B cell (primary cell): ENCODE measurements around the gene AGT. TPM values are rescaled to one million over a fixed set of nuclear protein-coding genes. Genes with fewer than 3 reads are reported as not detected.

Experiments
- ATAC-seq: fragments of 200-7000 bp; cut with Tn5 transposase; one replicate; pipeline ENCODE4 v1.10.0; 2021; ENCODE audit warnings: low read depth, mild to moderate bottlenecking, moderate number of reproducible peaks, moderate library complexity
- CTCF ChIA-PET: fragments of 350-600 bp; sonication (Branson Sonifier 250); formaldehyde crosslinking; loops from one replicate; lab custom pipeline; 2021; ENCODE audit warnings: antibody characterized with exemption, inconsistent platforms; lab: Charles Lee
- POLR2A ChIA-PET: fragments of 350-600 bp; sonication (Branson Sonifier 250); formaldehyde crosslinking; loops from one replicate; lab custom pipeline; 2021; ENCODE audit warnings: antibody characterized with exemption; lab: Charles Lee
- DNase-seq: peaks from one replicate; pipeline ENCODE4 v3.0.0; 2013
- H2AFZ ChIP-seq: 2 replicates; pipeline ENCODE4 v1.6.1; 2012; ENCODE audit warnings: mild to moderate bottlenecking, low read depth, low read length; ENCODE audit not compliant: insufficient read depth, poor library complexity, severe bottlenecking
- H3K27ac ChIP-seq, 2 donors: 1 replicate in 1 of 2; 2 replicates in 1 of 2; pipeline ENCODE4 v1.5.1; 2012 to 2013; ENCODE audit warnings: low read length in 2 of 2, mild to moderate bottlenecking in 2 of 2, moderate library complexity in 1 of 2
- H3K27me3 ChIP-seq, 4 experiments: fragments of 200-600 bp in 1 of 4; sonication (generic) in 1 of 4; replicated peaks in 1 of 4; 1 replicate in 2 of 4; 2 replicates in 2 of 4; pipeline versions ENCODE4 v1.6.1 to v1.7.0; 2013 to 2016; ENCODE audit warnings: low read length in 3 of 4, mild to moderate bottlenecking in 2 of 4, mixed read lengths in 1 of 4, moderate library complexity in 1 of 4; ENCODE audit not compliant: insufficient read depth in 4 of 4, control insufficient read depth in 3 of 4; ENCODE audit errors: control extremely low read depth in 1 of 4
- H3K36me3 ChIP-seq, 2 experiments: replicated peaks in 1 of 2; 1 replicate in 1 of 2; 2 replicates in 1 of 2; pipeline versions ENCODE4 v1.6.1 to v1.7.1; 2013; ENCODE audit warnings: low read length in 1 of 2; ENCODE audit not compliant: insufficient read depth in 2 of 2, control insufficient read depth in 1 of 2; ENCODE audit errors: control extremely low read depth in 1 of 2, extremely low read depth in 1 of 2
- H3K4me1 ChIP-seq, 2 donors: fragments of 200-600 bp in 1 of 2; sonication (generic) in 1 of 2; 1 replicate in 1 of 2; 2 replicates in 1 of 2; pipeline versions ENCODE4 v1.5.1 to v1.6.1; 2013 to 2017; ENCODE audit warnings: low read length in 2 of 2; ENCODE audit not compliant: control insufficient read depth in 2 of 2, insufficient read depth in 2 of 2
- H3K4me2 ChIP-seq: replicated peaks from 2 replicates; pipeline ENCODE3; 2012; ENCODE audit warnings: mild to moderate bottlenecking, low read depth, low read length; ENCODE audit not compliant: poor library complexity, severe bottlenecking
- H3K4me3 ChIP-seq, 5 experiments: fragments of 200-600 bp in 1 of 5; sonication (generic) in 1 of 5; 1 replicate in 3 of 5; 2 replicates in 2 of 5; pipeline versions ENCODE4 v1.5.1 to v1.7.0; 2011 to 2016; ENCODE audit warnings: low read length in 4 of 5, mild to moderate bottlenecking in 4 of 5, low read depth in 2 of 5, control low read depth in 1 of 5, moderate library complexity in 1 of 5; ENCODE audit not compliant: insufficient read depth in 1 of 5; ENCODE audit errors: control extremely low read depth in 1 of 5, extremely low read depth in 1 of 5
- H3K79me2 ChIP-seq: fragments of 200-600 bp; sonication (generic); one replicate; pipeline ENCODE4 v1.6.0; 2016; ENCODE audit warnings: low read length; ENCODE audit not compliant: control insufficient read depth, insufficient read depth
- H3K9ac ChIP-seq: fragments of 200-600 bp; sonication (generic); 2 replicates; pipeline ENCODE4 v1.6.1; 2017; ENCODE audit warnings: mild to moderate bottlenecking, low read length, moderate library complexity
- H3K9me3 ChIP-seq, 3 donors: one replicate each; pipeline versions ENCODE4 v1.6.1 to v1.7.1; 2013; ENCODE audit warnings: low read length in 2 of 3; ENCODE audit not compliant: control insufficient read depth in 2 of 3, insufficient read depth in 1 of 3; ENCODE audit errors: control extremely low read depth in 1 of 3
- H4K20me1 ChIP-seq: 2 replicates; pipeline ENCODE4 v1.6.0; 2012; ENCODE audit warnings: mild to moderate bottlenecking, low read length; ENCODE audit not compliant: insufficient read depth, control insufficient read depth, poor library complexity, severe bottlenecking
- H3K27ac Mint-ChIP-seq: one replicate; pipeline ENCODE4 v1.8.0; 2021; ENCODE audit warnings: mixed read lengths
- H3K27me3 Mint-ChIP-seq: one replicate; pipeline ENCODE4 v1.8.0; 2021; ENCODE audit warnings: mixed read lengths
- H3K4me1 Mint-ChIP-seq: one replicate; pipeline ENCODE4 v1.8.0; 2021; ENCODE audit warnings: mixed read lengths
- H3K4me3 Mint-ChIP-seq: one replicate; pipeline ENCODE4 v1.8.0; 2021; ENCODE audit warnings: mixed read lengths
- H3K9me3 Mint-ChIP-seq: one replicate; pipeline ENCODE4 v1.8.0; 2022; ENCODE audit warnings: mixed read lengths; ENCODE audit not compliant: insufficient read depth
- EZH2 ChIP-seq: IDR thresholded peaks from 2 replicates; pipeline ENCODE4 v1.6.1; 2012; ENCODE audit warnings: borderline replicate concordance, low read depth, mild to moderate bottlenecking, moderate library complexity, low read length; ENCODE audit not compliant: insufficient read depth, poor library complexity, severe bottlenecking
- WGBS: methylation state at CpG from one replicate; pipeline ENCODE4 v1.1.5; 2013; ENCODE audit warnings: missing lambda C conversion rate; ENCODE audit not compliant: insufficient coverage; 5-methylcytosine and 5-hydroxymethylcytosine counted together
- intact Hi-C: fragments of 100-400 bp; cut with micrococcal nuclease; formaldehyde crosslinking; loops from one replicate; pipeline ENCODE4 v1.10.0; 2022
- polyA plus RNA-seq: library from polyadenylated mRNA; depleted of rRNA; stranded (reverse); fragments of >200 nt; gene quantifications from 2 replicates; pipeline ENCODE4 v1.2.3, GENCODE V29; 2012
- total RNA-seq, 2 donors: library from RNA; stranded (reverse); fragments of 120-200 nt in 1 of 2; gene quantifications; 1 replicate in 1 of 2; 2 replicates in 1 of 2; pipeline versions ENCODE4 v1.2.3 to v1.2.4, GENCODE V29; 2013 to 2022
- TF ChIP-seq, protein P1 (sequence below): fragments of 200-600 bp; IDR thresholded peaks from one replicate; pipeline ENCODE4 v1.8.0; 2022; ENCODE audit warnings: antibody characterized with exemption, mild to moderate bottlenecking

AGT gene
- total and polyA plus RNA-seq, 2 donors (not counting 1 experiment from before 2014, with no cell fraction given) = not detected

DNA sequence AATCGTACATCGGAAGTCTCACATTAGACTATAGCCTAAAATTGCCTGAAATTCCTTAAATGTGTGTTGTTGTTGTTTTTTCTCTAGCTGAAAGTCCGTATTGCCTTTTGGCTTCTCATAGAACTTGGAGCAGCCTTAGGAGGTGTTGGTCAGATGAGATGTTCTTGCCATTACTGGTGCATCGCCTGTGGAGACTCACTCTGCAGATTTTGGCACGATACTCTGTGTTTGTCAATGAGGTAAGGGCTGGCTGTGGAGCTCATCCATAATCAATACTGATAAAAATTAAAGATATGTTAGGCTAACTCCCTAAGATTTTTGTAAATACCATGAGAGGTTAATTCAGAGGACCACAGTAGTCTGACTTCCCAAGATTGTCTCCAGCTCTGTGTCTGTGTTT, 28.9 kb downstream of the AGT start:
- no peaks in the 10 kb centered on the region for H3K4me1 ChIP-seq
- no peak for DNase-seq
- Mint-ChIP-seq H3K4me3 (no peak overlapping the region), H3K27ac (no peak overlapping the region), H3K27me3 (no peaks in the 10 kb centered on the region), H3K4me1 (no peaks in the 10 kb centered on the region), H3K9me3 (no peaks in the 10 kb centered on the region)
- peaks cover 2 to 87% of the 10 kb centered on the region in 2 experiments for H3K36me3 ChIP-seq
- H3K4me3 ChIP-seq = no peak overlapping the region
- 100% methylated on average over 1 of the region's 5 CpGs for WGBS
- no peak for ATAC-seq
- no peak overlapping the region for H3K9ac ChIP-seq
- no peak overlapping the region for H3K27ac ChIP-seq
- no peak for TF ChIP-seq EZH2
- TF ChIP-seq, protein P1, sequence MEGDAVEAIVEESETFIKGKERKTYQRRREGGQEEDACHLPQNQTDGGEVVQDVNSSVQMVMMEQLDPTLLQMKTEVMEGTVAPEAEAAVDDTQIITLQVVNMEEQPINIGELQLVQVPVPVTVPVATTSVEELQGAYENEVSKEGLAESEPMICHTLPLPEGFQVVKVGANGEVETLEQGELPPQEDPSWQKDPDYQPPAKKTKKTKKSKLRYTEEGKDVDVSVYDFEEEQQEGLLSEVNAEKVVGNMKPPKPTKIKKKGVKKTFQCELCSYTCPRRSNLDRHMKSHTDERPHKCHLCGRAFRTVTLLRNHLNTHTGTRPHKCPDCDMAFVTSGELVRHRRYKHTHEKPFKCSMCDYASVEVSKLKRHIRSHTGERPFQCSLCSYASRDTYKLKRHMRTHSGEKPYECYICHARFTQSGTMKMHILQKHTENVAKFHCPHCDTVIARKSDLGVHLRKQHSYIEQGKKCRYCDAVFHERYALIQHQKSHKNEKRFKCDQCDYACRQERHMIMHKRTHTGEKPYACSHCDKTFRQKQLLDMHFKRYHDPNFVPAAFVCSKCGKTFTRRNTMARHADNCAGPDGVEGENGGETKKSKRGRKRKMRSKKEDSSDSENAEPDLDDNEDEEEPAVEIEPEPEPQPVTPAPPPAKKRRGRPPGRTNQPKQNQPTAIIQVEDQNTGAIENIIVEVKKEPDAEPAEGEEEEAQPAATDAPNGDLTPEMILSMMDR = no peak
- no peak overlapping the region for H2AFZ ChIP-seq
- no peak overlapping the region for H3K4me2 ChIP-seq
- intact Hi-C loops = no loop called here
- H3K27me3 ChIP-seq = no peaks in the 10 kb centered on the region
- H4K20me1 ChIP-seq = no peaks in the 10 kb centered on the region
- no peaks in the 10 kb centered on the region for H3K79me2 ChIP-seq
- POLR2A ChIA-PET = no interaction called here
- CTCF ChIA-PET = no interaction called here
- H3K9me3 ChIP-seq = no peaks in the 10 kb centered on the region

DNA sequence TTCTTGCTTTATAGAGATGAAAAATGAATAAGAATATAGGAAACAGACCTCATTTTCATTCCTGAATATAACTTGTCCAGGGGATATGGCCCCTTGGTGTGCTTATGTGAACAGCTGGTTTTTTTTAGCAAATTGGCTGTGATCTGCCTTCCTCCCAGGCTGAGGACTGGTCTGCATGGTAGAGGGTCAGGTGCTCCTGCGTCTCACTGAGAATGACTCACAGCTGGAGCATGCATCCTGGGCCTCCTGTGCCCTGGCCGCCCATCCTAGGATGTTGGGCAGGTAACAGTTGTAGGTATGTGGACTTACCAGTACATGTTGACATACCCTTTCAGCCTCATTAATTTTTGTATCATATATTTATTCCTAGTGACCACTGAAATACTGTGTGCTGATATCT, 29.8 kb downstream of the AGT start:
- H3K27ac ChIP-seq = no peak overlapping the region
- ChIA-PET POLR2A (no interaction called here), CTCF (no interaction called here)
- no peak overlapping the region for H3K4me3 ChIP-seq
- intact Hi-C loops = no loop called here
- no peak for DNase-seq
- H3K4me1 Mint-ChIP-seq = no peaks in the 10 kb centered on the region
- H3K4me3 Mint-ChIP-seq = no peak overlapping the region
- H4K20me1 ChIP-seq = no peaks in the 10 kb centered on the region
- H3K27me3 ChIP-seq = no peaks in the 10 kb centered on the region
- no peaks in the 10 kb centered on the region for H3K79me2 ChIP-seq
- 17% methylated on average over 1 of the region's 2 CpGs for WGBS
- H3K9me3 ChIP-seq = no peaks in the 10 kb centered on the region
- no peak overlapping the region for H3K27ac Mint-ChIP-seq
- TF ChIP-seq EZH2 = no peak
- TF ChIP-seq, protein P1 = no peak
- no peak overlapping the region for H2AFZ ChIP-seq
- no peak overlapping the region for H3K4me2 ChIP-seq
- ATAC-seq = no peak
- no peak overlapping the region for H3K9ac ChIP-seq
- no peaks in the 10 kb centered on the region for H3K4me1 ChIP-seq
- H3K9me3 Mint-ChIP-seq = no peaks in the 10 kb centered on the region
- H3K36me3 ChIP-seq = peaks cover 0 to 87% of the 10 kb centered on the region in 2 experiments
- H3K27me3 Mint-ChIP-seq = no peaks in the 10 kb centered on the region
